ENCODE results near the gene PPARG. TPM values are rescaled to one million over a fixed set of nuclear protein-coding genes. Genes with fewer than 3 reads are reported as not detected.
"Not testable (repeated sequence)": the region's sequence is repeated elsewhere in the genome, so short reads cannot be mapped to it uniquely, and the experiment has no call there.

The PPARG gene
- total RNA-seq, 1 experiment from 2014 or later: 64.8 TPM

DNA sequence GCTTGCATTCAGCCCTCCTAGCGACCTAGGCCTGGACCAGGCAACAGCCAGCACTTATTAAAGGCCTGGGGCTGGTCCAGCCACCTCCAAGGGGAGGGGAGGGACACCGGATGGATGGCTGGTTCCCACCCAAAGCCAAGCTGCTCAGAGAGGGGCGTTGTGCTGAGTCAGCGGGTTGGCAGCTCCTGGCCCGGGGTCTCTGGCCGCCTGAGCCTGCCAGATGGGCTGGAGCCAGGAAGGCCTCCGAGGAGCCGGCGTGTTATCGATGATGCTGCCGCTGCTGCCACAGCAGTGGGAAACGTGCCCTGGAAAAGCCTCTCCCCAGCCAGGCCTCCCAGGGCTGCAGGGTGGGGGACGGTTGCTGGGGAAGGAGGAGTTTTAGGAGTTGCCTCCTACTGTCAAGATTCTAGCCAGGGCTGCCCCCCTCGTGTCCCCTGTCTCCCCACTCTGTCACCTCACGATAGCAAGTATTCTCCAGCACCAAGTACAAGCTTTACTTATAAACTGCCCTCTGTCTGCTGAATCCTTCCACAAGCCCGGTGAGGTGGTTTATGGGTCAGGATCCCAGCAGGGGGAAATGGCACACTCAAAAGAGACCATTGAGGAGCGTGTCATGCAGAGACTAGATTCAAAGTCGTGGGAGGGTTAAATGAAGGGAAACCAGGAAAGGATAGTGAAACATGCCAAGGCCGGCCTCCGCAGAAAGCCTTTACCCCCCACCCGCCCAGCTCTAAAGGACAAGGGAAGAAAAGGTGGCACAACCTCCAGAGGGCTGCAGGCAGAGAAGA, 152.3 kb downstream of the PPARG start:
- no peak for DNase-seq (ENCODE audit: low spot score)

DNA sequence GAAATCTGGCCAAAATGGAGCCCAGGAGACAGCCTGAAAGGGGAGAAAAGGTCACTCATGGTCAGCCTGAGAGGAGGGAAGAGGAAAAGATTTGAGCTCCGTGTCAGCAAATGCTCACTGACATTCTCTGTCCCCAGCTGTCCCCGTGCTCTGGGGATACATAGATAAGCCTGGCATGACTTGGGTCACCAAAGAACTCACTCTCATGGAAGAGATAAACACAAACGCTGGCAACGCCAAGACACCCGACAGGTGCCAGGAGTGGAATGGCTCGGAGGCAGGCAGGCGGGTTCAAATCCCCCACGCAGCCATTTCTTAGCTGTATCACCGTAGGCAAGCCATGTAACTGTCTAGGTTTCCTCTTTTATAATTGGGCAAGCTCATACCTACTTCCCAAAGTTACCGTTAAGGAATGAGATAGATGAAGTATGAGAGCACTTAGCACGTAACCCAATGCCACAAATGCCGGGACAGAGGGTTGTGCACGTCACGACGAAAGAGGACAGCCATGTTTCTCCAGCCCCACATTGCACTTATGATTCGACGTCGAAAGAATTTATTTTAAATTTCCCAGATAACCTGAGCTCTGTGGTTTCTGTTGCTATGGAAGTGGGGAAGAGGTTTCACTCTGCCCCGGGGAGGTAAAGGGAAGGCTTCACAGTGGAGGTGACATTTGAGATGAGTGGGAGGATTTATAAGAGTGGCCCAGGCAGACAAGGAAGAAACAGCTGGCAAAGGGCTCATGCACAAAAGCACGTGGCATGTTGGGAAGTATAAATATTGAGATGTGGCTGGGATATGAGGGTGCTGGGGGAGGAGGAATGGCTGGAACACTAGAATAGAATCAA, 154.0 kb downstream of the PPARG start:
- DNase-seq (ENCODE audit: low spot score): no peak

DNA sequence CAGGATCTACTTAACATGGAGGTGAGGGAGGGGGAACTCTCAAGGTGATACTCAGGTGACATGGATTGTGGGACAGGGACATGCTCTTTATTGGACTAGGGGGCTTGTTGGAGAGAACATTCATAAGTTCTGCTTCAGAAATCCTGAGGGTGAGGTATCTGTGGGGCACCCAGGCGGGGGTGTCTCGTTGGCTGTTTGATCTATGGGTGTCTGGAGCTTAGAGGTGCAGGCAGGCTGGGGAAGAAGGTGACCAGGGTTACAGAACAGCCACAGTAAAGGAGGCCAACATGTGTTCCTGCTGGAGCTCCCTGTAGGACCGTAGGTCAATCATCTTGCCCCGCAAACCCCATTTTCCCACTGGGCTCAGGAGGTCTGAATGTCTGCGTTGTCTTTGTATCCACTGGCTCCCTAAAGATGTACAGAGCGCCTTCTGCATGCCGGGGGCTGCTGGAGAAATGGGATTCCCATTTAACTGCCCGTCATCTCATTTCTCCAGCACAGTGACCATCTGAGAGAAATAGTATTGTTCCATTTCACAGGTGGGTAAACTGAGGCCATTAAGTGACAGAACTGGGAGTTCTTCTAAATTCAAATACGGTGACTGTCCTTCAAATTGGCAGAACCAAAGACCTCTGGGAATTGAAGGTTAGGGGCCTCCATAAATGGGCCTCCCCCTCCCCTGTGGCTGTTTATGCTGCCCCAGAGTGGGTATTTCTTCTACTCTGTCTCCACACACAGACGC, 155.1 kb downstream of the PPARG start:
- DNase-seq (ENCODE audit: low spot score): no peak

DNA sequence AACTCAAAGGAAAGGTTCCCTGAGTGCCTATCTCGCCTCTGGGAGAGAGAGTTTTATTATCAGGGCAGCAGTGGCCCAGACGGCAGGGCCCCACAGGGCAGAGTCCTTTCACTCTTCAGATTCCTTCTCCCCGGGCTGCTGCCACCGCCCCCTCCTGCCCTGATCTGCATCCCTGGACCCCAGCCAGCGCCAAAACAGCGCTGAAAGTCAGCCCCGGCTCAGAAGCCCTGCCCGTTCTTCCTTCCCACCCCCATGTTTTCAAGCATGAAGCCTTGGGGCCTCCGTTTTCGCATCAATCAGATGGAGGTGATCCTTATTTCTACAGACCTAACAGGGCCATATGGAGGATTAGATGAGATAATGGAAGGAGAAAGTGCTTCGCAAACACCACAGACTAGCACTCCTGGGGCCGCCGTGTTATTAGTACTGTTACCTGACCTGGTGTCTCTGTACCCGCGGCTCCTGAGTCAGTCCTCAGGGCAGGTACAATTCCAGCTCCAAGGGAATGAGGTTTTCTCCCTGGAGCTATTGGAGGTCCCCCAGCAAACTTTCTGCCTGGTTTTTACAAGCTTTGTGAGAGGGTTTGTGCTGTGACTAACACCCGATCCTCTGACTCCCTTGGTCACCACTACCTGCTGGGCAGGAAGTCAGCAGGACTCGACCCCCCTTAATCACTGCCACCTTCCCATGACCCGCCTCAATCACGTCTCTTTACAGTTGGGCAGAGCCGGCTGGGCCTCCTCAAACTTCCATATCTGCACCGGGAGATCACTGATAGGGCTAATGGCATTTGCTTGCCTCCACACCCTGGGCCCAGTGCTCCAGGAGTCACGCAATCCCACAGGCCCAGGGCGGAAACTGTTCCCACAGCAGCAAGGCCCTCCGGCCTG, 156.0 kb downstream of the PPARG start:
- DNase-seq (ENCODE audit: low spot score): peak; percentile 94

DNA sequence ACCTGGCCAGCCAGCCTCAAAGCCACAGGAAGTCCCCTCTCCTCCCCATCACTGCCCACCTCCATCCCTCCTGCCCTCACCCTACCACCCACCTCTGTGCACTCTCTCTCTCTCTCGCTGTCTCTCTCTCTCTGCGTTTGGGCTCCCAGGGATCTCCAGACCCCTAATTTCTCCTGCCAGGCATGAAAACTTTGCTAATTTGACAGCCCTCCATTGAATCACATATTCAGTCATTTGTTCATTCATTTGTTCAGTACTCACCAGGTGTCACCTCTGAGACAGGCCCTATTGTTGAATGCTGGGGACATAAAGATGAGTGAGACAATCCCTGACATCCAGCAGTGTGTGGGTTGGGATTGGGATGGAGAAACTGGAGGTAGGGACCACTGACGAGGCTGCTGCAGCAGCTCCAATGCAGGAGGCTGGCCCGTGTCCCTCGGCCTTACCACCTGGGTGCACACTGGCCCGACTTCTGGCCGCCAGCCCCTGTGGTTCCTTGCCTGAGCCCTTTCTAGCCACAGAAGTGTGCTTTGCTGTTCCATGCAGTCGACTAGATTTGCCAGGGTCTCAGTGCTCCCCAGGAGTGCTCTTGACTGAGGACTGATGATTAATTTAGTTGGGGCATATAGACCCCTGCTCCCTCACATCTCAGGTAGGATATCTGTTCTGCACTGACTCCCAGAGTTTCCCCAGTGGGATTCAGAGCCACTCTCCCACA, 156.8 kb downstream of the PPARG start:
- DNase-seq (ENCODE audit: low spot score): no peak

DNA sequence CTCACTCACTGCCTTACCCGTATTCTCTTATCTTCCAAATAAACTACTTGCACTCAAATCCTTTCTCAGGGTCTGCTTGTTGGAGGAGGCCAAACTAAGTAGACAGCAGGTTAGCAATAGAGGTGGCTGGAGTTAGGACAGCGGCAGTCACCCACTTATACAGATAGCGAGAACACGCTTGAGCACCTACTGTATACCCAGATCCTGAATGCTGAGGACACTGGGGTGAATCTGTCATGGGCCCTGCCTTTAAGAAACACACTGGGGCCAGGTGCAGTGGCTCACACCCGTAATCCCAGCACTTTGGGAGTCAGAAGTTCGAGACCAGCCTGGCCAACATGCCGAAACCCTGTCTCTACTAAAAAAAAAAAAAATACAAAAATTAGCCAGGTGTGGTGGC, 157.4 kb downstream of the PPARG start:
- DNase-seq (ENCODE audit: low spot score): no peak

DNA sequence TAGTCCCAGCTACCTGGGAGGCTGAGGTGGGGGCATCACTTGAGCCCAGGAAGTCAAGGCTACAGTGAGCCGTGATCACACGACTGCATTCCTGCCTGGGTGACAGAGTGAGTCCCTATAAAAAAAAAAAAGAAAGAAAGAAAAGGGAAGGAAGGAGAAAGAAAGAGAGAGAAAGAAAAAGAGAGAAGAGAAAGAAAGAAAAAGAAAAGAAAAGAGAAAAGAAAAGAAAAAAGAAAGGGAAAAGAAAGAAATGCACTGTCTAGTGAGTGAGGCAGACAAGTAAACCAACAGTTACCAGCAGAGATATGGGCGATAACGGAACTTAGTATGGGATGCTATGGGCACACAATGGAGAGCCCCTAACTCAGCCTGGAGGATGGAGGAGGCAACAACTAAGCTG, 158.2 kb downstream of the PPARG start:
- no peak for DNase-seq (ENCODE audit: low spot score)

DNA sequence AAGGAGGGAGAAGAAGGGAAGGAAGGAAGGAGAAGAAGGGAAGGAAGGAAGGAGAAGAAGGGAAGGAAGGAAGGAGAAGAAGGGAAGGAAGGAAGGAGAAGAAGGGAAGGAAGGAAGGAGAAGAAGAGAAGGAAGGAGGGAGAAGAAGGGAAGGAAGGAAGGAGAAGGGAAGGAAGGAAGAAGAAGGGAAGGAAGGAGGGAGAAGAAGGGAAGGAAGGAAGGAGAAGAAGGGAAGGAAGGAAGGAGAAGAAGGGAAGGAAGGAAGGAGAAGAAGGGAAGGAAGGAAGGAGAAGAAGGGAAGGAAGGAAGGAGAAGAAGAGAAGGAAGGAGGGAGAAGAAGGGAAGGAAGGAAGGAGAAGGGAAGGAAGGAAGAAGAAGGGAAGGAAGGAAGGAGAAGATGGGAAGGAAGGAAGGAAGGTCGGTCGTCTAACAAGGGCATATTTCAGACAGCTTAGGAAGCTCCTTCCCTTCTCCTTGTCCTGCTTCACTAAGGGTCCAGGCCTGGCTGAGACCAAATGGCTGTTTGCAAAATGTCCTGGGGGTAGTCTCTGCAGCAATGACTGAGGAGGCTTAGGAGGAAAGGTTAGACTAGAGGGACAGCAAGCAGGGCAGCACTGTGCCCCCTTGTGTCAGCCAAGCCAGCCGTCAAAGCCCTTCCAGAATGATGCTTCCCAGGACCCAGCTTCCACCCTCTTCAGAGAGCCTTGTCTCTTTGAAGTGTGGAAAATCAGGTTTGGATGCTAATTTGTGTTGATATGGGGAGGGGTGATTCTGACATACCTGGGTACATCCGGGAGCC, 159.7 kb downstream of the PPARG start:
- not testable (repeated sequence) for DNase-seq (ENCODE audit: low spot score)

DNA sequence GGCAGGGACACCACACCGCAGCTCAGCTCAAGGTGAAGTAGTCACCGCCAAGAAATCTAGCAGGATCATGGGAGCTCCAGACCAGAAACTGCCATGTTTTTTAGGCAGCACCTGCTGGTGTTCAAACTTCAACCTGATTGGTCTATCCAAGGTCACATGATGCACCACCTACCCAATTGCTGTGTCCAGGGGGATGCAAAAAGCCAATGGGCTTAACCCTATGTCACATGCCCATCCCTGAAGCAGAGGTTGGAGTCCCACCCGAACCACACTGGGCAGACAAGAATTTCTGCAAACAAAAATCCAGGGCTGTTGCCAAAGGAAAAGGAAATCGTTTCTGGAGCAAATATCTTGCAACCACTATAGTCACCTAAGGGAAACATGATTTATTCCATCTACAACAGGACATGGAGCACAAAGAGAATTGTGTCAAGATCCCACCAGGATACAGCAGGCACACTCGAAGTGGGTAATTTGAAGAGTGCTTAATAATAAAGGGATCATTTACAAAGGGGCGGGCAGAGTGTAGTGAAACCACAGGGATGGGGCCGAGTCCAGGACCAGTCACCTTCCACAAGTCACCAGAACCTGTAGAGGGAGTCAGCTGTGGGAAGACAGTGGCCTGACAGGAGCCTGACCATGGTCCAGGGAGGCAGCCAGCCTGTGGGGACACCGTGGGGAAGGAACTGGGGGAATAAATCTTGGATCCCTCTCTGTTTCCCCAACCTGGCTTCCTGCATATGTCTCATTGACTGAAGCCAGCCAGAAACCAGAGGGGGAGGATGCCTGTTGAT, 161.2 kb downstream of the PPARG start:
- peak; percentile 66 for DNase-seq (ENCODE audit: low spot score)

DNA sequence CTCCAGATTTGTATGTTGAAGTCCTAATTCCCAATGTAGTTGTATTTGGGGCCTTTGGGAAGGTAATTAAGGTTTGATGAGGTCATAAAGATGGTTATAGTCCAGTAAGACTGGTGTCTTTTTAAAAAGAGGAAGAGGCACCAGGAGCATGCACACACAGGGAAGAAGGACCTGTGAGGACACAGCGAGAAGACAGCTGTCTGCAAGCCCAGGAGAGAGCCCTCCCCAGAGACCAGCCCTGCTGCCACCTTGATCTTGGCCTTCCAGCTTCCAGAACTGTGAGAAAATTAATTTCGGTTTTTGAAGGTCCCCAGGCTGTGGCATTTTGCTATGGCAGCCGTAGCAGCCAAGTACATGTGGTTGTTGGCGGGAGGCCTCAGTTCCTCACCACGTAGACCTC, 162.6 kb downstream of the PPARG start:
- no peak for DNase-seq (ENCODE audit: low spot score)

DNA sequence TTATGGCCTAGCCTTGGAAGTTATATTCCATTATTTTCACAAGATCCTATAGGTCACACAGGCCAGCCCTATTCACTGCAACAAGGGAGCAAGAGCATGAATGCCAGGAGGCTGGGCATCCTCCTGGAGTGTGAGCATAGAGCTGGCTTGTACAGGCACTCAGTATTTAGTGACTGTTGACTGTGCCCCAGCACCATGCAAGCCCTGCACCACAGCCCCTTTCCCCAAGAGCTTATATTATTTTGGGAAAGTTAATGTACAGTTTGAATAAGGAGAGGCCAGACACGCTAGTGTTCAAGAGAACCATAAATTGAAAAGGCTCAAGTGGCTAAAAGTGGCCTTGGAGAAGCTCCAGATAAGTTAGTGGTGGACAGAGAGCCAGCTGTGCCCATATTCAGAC, 163.1 kb downstream of the PPARG start:
- no peak for DNase-seq (ENCODE audit: low spot score)

DNA sequence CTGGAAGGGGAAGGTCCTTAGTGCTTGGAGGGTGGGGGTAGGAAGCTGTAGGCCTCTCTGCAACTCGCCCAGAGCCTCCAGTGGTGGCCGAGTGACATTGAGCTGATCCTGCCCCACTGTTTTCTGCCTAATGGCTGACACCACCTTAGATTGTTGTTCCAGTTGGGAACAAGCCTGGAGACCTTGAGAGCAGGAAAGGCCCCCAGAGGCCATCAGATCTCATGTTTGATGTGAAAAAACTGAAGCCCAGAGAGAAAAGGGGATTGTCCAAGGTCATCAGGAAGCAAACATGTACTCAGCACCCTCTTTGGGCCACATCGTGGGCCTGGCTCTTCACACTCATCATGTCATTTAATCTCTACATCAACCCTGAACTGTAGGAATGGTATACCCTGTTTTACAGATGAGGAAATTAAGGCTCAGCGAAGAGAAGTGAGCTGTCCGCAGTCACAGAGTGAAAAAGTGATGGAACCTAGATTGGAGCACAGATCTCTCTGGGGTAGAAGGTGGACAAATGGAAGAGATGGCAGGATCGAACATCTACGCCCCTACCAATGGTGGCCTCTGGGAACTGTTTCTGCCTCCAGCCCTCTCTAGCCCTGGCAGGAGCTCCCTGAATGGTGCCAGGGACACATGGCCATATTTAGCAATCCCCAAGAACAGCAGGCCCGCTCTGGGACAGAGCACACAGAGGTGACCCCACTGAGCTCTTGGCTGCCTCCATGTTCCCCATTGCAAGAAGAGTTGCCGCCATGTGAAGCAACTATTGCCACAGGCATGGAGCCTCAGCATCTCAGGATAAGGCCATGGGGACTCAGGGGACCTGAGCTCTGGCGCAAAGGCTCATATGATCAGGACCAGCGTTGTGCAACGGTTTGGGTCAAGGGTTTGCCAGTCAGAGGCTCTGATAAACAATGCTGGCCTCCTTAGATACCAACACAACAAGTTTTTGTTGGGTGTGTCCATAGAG, 163.8 kb downstream of the PPARG start:
- DNase-seq (ENCODE audit: low spot score): no peak

DNA sequence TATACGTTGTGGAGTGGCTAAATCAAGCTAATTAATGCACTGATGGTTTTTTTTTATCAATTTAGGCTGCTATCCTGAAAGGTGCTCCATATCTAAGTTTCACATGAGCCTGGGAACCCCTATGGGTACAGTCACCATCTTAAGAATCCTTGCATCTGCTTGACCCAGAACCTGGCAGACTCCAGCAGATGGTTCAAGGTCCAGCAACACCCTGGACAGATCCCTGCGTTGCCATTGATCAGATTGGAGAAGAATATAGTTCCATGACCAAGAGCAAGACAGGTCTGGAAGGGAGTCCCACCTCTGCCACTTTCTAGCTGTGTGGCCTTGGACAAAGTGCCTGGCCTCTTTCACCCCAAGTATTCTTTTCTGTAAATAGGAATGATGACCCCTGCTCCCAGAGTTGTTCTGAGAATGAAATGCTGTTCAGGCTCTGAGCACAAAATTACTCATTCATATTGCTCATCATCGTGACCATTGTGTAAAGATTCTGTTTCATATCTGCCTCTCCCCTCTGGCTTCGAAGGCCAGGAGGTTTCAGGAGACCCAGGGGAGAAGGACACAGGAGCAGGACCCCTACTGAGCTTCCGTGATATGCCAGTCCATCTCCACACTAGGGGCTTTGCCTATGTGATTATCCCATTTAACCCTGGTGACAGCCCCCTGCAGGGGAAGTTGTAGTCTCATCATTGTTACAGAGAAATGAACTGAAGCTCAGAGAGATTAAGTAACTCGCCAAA, 165.4 kb downstream of the PPARG start:
- no peak for DNase-seq (ENCODE audit: low spot score)

DNA sequence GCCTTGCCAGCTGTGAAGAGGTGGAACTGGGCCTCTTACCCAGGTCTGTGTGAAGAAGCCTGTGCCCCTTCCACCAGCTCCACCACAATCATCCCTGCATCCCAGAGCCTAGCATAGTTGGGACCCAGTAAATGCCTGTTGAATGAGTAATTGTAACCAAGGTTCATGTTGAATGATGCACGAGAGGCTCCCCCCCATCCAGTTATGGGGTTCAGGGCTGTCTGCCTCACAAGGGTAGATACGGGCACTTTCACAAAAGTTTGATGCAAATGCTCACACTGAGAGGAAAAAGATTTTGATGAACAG, 165.9 kb downstream of the PPARG start:
- no peak for DNase-seq (ENCODE audit: low spot score)

DNA sequence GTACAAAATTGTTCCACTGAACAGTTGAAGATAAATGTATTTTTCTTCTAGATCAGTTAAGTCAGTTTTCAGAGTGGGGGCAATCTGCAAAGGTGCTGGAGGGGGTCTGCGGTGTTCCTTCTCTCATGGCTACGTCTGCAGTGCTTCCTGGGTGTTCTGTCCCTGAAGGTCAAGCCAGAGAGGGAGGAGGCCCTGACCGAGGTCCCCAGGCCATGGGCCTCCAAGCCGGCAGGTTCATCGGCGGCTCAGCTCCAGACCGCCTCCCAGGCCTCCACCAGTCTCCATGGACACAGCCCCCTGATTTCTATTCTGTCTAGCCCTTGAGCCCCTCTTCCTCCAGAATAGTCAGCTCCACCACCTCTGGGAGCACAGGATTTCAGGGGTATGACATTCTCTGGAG, 166.9 kb downstream of the PPARG start:
- DNase-seq (ENCODE audit: low spot score): no peak

DNA sequence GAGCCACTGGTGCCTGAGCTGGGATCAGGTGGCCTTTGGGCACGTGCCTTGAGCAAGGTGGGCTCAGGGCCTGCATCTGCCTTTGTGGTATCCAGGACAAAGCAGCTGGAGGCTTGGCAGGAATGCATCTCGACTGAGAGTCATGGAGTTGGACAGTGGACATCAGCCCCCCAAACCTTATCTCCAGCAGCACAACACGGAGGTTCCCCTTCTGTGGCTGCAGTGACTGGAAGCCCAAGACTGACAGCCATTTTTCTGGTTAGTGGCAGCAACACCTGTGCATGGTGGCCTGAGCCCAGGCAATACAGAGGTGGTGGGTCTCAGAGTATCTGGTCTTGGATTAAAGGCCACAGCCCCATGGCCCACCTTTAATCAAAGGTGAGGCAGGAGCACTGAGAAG, 167.6 kb downstream of the PPARG start:
- DNase-seq (ENCODE audit: low spot score): no peak

DNA sequence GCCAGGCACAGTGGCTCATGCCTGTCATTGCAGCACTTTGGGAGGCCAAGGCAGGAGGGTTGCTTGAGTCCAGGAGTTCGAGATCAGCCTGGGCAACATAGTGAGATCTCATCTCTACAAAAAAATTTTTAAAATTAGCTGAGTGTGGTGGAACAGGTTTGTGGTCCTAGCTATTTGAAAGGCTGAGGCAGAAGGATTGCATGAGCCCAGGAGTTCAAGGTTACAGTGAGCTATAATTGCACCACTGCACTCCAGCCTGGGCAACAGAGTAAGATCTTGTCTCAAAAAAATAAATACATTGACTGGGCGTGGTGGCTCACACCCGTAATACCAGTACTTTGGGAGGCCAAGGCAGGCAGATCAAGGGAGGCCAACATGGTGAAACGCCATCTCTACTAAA, 168.5 kb downstream of the PPARG start:
- not testable (repeated sequence) for DNase-seq (ENCODE audit: low spot score)

Measured in HT-29 (cell line).